GM19438 (cell line): ENCODE measurements around the gene CLCN2.

ENCODE experiments used
- ATAC-seq: cut with Tn5 transposase; IDR thresholded peaks from one replicate; pipeline ENCODE4 v1.9.1; 2021; ENCODE audit warnings: low read depth; ENCODE audit not compliant: unreplicated experiment

Gene CLCN2

GRCh38 chr3:184381261-184382224 lies 20.1 kb upstream of the CLCN2 start:
- no peak for ATAC-seq

GRCh38 chr3:184380627-184381260 lies 19.3 kb upstream of the CLCN2 start:
- ATAC-seq, result no peak

- no peak for ATAC-seq
Measured at GRCh38 chr3:184380185-184380626, 18.8 kb upstream of the CLCN2 start.

GRCh38 chr3:184379358-184380184 lies 18.2 kb upstream of the CLCN2 start, which contains the start of gene CHRD:
CHRD (plus strand) TSS chr3:184380054; CDS start chr3:184380319, 265 bp downstream.
- no peak for ATAC-seq

- ATAC-seq, result no peak
Measured at GRCh38 chr3:184378651-184379357, 17.4 kb upstream of the CLCN2 start.

- ATAC-seq, result no peak
Measured at GRCh38 chr3:184377882-184378445, 16.6 kb upstream of the CLCN2 start, which contains the start of gene THPO. THPO (minus strand) TSS chr3:184378207; CDS start chr3:184376259, 1,948 bp downstream.

- no peak for ATAC-seq
Measured at GRCh38 chr3:184377374-184377773, 16.0 kb upstream of the CLCN2 start.

GRCh38 chr3:184375747-184376461 lies 14.5 kb upstream of the CLCN2 start:
- no peak for ATAC-seq

- no peak for ATAC-seq
Measured at GRCh38 chr3:184373422-184373821, 12.0 kb upstream of the CLCN2 start.

GRCh38 chr3:184372911-184373310 lies 11.5 kb upstream of the CLCN2 start:
- ATAC-seq, result no peak

GRCh38 chr3:184372296-184372821 lies 11.0 kb upstream of the CLCN2 start:
- no peak for ATAC-seq

GRCh38 chr3:184371570-184372018 lies 10.2 kb upstream of the CLCN2 start:
- no peak for ATAC-seq

GRCh38 chr3:184368586-184369183 lies 7.3 kb upstream of the CLCN2 start:
- ATAC-seq, result no peak

GRCh38 chr3:184368116-184368515 lies 6.7 kb upstream of the CLCN2 start:
- no peak for ATAC-seq

GRCh38 chr3:184366619-184367289 lies 5.3 kb upstream of the CLCN2 start:
- ATAC-seq, result no peak

GRCh38 chr3:184362668-184363546 lies 1.5 kb upstream of the CLCN2 start:
- peak; percentile 80 for ATAC-seq
